Stimulated activated CD4-positive, alpha-beta T cell treated with anti-CD3 and anti-CD28 coated beads, Interleukin-2, amount 100 ng/mL, for 48 hours (primary cell): ENCODE results near the gene CDH4.

Experiments used
- DNase-seq, 2 donors: peaks; one replicate each; pipeline ENCODE4 v3.0.0-alpha.2; 2020

Gene CDH4

GRCh38 chr20:61949714-61950640 is 697.9 kb downstream of the CDH4 start:
- DNase-seq, result no peak

DNA sequence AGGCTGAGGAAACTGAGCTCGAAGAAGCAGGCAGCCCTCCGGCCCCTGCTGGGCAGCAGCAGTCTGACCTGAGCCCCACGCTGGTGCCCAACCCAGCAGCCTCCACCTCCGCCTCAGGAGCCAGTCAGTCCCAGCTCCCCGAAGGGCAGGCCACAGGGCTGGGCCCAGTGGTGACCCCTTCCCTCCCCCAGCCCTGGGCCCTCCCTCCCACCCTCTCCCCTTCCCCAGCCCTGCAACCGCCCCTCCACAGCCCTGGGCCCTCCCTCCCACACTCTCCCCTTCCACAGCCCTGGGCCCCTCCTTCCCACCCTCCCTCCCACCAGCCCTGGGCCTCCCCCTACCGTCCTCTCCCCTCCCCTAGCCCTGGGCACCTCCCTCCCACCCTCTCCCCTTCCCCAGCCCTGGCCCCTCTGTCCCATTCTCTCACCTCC is 698.6 kb downstream of the CDH4 start:
- DNase-seq, result no peak

DNA sequence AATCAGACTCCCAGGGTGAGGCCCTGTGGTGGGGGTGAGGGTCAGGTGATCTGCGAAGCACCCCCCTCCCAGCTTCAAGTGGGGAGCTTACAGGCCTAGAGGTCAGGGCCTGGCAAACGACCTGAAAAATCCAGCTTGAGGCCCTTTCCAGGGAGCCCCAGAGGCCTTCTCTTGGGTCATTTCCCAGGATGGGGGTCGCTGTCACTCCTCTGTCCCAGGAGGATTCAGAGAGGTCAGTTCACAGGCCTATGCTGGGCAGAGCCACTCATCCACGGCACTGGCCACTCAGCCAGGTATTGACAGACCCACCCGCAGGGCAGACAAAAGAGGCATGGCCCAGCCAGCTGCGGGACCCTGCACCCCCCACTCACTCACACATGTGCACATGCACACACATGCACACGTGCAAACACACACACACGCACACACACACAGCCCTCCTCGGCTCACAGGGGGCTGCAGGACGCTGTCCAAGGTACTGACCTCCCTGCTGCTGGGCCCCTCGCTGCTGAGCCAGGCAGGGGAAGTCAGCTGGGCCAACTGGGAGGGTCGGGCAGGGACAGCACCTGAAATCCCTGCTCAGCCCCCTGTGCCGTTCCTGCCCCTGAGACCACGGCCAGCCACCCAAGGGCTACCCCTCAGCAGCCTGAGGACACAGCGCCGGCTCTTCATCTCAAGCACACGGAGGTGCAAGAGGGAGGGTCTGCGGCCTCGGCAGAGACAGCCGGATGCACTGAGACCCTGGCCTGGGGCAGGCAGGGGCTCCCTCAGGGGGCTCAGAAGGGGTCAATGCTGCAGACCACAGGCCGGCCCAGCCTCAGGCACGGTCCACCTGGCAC is 699.9 kb downstream of the CDH4 start:
- DNase-seq, result no peak

DNA sequence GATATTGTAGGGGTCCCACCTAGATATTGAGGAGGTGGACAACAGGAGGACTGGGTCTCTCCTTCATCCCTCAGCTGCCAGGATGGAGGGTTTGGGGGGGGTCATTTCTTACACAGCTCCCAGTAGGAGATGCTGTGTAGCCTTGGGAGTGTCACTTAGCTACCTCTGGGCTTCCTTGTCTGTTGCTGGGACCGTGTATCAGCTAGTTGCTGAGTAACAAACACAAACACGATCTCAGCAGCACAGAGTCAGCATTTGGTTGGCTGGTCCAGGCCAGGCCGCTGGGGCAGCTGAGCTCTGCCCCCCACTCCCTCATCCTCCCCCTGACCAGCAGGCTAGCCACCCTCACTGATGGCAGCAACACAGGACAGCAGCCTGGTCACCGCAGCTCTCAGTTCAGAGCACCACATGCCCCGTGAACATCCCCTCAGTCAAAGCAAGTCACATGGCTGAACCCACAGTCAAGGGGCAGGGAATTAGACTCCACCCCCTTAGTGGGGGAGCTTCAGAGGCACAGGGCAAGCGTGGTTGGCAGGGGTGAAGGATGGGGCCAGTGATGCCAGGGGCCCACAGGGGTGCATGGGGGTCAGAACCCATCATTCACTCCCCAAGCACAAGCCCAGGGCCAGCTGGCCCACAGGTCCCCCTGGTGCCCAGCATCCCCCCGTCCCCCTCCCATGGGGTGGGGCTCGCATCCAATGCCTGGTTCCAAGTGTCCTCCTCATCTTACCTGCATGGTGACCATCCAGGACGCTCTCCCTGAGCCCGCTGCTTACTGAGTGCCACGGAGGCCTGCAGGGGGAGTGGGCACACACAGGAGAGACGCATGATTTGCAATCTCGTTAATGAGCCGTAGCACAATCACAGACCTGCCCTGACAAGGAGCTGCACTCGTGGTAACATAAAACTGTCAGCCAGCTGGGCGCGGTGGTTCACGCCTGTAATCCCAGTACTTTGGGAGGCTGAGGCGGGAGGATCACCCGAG is 701.3 kb downstream of the CDH4 start:
- DNase-seq, result no peak

DNA sequence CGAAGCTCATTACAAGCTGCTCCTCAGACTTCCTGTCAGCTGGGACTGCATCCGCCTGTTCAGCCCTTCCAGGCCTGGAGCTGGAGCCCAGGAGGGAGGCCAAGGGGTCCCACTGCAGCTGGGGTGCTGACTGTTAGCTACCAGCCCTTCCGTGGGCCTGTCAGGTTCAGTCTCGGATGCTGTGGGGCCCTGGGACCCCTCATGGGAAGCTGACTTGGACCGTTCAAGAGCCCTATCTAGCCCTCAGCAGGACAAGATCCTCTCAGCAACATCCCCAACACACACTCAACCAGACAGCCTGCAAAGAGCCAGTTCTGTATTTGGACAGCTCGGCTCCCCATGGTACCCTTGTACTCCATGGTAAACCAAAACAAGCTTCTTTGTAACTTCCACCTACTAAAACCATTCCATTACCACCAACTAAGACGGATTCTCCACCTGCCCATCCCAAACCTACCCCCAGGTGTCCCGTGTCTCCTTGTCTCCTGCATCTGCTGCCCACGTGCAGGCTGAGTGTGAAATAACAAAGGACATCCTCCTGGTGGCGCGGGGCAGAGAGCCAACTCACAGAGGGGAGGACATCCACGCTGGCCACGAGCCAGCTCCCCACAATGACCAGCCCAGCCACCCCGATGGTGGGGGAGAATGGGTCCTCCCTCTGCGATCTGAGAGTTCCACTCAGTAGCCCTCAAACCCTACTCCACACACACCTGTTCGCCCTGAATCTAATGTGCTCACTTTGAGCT is 702.4 kb downstream of the CDH4 start:
- DNase-seq, result no peak

- DNase-seq, result no peak
These were observed 703.8 kb downstream of the CDH4 start for GRCh38 chr20:61955668-61956395.

GRCh38 chr20:61956396-61957342 is 704.6 kb downstream of the CDH4 start:
- no peak for DNase-seq

GRCh38 chr20:61957961-61958715 is 706.1 kb downstream of the CDH4 start:
- no peak for DNase-seq

GRCh38 chr20:61958773-61959700 is 707.0 kb downstream of the CDH4 start:
- no peak for DNase-seq

DNA sequence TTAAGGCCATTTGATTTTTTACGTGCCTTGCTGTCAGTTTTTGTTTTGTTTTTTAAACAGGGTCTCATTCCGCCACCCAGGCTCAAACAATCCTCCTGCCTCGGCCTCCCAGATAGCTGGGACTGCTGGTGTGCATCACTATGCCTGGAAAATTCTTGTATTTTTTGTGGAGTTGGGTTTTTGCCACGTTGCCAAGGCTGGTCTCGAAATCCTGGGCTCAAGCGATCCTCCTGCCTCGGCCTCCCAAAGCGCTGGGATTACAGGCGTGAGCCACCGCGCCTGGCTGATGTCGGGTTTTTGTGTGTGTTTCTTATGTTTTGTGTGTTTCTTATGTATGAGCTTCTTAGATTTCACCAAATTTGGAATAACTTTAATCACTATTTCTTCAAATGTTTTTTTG is 708.8 kb downstream of the CDH4 start:
- no peak for DNase-seq

GRCh38 chr20:61963149-61963548 is 711.1 kb downstream of the CDH4 start:
- DNase-seq, result no peak

- no peak for DNase-seq
These were observed 712.0 kb downstream of the CDH4 start for GRCh38 chr20:61963885-61964674.

DNA sequence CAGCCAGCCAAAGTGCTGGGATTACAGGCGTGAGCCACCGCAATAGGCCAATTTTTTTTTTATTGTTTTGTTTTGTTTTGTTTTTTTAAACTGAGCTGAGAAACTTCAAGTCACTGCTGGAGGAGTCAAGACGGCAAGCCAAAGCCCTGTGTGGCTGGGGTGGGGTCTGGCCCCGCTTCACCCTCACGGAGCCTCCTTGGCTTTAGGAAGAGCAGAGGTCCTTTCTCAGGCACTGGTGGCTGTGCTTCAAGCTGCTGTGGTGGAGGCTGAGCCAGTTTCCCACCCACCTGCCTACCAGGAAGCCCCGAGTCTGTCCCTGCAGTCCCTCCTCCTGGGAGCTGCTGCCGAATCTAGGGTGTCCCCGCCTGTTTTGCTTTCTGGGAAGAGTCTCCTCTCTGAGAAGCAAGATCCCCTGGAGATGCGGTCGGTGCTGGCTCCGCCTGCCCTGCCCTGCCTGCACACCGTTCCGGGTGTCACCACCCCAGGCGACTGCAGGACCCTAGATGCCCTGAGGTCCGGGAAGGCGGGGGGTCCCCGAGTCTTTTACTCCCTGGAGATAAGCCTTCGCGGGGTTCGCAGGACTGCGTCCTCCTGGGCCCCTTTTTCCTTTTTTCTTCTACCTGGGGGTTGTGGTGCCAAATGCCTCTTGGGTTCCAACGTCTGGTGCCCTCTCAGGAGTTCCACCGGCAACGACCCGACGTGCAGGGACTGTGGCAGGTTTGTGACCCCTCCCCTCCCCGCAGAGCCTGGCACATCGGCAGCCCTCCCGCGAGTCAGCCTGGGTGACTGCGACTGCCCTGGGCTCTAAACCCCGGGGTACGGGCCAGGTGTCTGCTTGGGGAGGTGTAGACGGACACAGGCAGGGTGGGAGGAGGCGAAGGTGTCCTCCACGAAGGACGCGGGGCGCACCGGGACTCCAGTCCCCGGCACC is 712.9 kb downstream of the CDH4 start:
- DNase-seq, result no peak

GRCh38 chr20:61965606-61966491 is 713.8 kb downstream of the CDH4 start:
- no peak for DNase-seq
